Cardiac muscle cell (in vitro differentiated cells and primary cell): ENCODE results near the gene INSL3. TPM values are rescaled to one million over a fixed set of nuclear protein-coding genes. Genes with fewer than 3 reads are reported as not detected.

ENCODE experiments used
- DNase-seq, 2 donors: peaks; one replicate each; pipeline versions ENCODE4 v3.0.0 to v3.0.0-alpha.2; 2010 to 2017; ENCODE audit warnings: low read depth in 1 of 2, low spot score in 1 of 2
- H3K27ac ChIP-seq: fragments of 200-600 bp; sonication (generic); 2 replicates; pipeline ENCODE4 v1.5.1; 2016
- H3K27me3 ChIP-seq: fragments of 200-600 bp; sonication (generic); 2 replicates; pipeline ENCODE4 v1.6.0; 2016; ENCODE audit warnings: control low read depth
- H3K36me3 ChIP-seq: fragments of 200-600 bp; sonication (generic); 2 replicates; pipeline ENCODE4 v1.5.1; 2016; ENCODE audit warnings: control low read depth
- H3K4me1 ChIP-seq: fragments of 200-600 bp; sonication (generic); 2 replicates; pipeline ENCODE4 v1.8.1; 2017; ENCODE audit warnings: low read depth, mild to moderate bottlenecking, mixed run types
- H3K4me3 ChIP-seq: fragments of 200-600 bp; sonication (generic); 2 replicates; pipeline ENCODE4 v1.5.1; 2016; ENCODE audit warnings: mild to moderate bottlenecking
- H3K9me3 ChIP-seq: fragments of 200-600 bp; sonication (generic); 2 replicates; pipeline ENCODE4 v1.5.1; 2017; ENCODE audit warnings: low read depth, mild to moderate bottlenecking, control low read depth
- CTCF ChIP-seq: IDR thresholded peaks from 2 replicates; pipeline ENCODE4 v1.5.1; 2012; ENCODE audit warnings: low read depth, mild to moderate bottlenecking, low read length
- polyA plus RNA-seq: library from polyadenylated mRNA; unstranded; fragments of >200 nt; fragmentation: Nextera tagmentation; extraction: Ambion mirVana; gene quantifications from 2 replicates; pipeline ENCODE4 v1.2.1, GENCODE V29; 2016
- total RNA-seq: library from RNA; depleted of rRNA; stranded (reverse); fragments of >200 nt; gene quantifications from 2 replicates; pipeline ENCODE4 v1.2.3, GENCODE V29; 2016

The INSL3 gene, protein sequence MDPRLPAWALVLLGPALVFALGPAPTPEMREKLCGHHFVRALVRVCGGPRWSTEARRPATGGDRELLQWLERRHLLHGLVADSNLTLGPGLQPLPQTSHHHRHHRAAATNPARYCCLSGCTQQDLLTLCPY
- total RNA-seq (0.25 and 0.63 TPM in 2 replicates), polyA plus RNA-seq (0.47 TPM in 1 of 2 replicates, not detected in the other)

DNA sequence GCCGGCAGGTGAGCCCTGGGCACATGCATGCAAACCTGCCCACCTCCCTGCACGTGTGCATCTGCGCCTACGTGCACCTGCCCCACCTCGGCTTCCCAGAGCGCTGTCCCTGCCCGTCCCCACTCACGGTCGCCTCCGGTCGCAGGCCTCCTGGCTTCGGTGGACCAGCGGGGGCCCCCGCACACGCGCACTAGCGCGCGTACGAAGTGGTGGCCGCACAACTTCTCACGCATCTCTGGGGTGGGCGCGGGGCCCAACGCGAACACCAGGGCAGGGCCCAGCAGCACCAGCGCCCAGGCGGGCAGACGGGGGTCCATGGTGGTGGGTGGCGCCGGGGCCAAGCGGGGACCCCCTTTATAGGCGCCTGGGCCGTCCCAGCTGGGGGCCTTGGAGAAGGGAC lies at the start of gene INSL3:
Gene INSL3, minus strand, starts transcription at position 330 of the 400 bp plus-strand sequence. Its CDS starts 13 bp downstream, at position 317.
- H3K4me3 ChIP-seq: no peak within 1 kb of the TSS
- no peaks in the 10 kb centered on the region for H3K27me3 ChIP-seq
- no peak for TF ChIP-seq CTCF
- H3K27ac ChIP-seq: no peak within 1 kb of the TSS
- DNase-seq: no peak
- H3K9me3 ChIP-seq: no peaks in the 10 kb centered on the region
- H3K36me3 ChIP-seq: no peaks in the 10 kb centered on the region
- no peaks in the 10 kb centered on the region for H3K4me1 ChIP-seq

GRCh38 chr19:17869114-17869608 lies 47.8 kb upstream of the INSL3 start:
- H3K27me3 ChIP-seq: peaks cover 33% of the 10 kb centered on the region

GRCh38 chr19:17868669-17869068 lies 47.4 kb upstream of the INSL3 start:
- Histone ChIP-seq H3K4me1 (no peaks in the 10 kb centered on the region), H3K27me3 (peaks cover 31% of the 10 kb centered on the region), H3K27ac (no peak overlapping the region), H3K36me3 (peaks cover 3% of the 10 kb centered on the region), H3K9me3 (no peaks in the 10 kb centered on the region), H3K4me3 (no peak overlapping the region)
- no peak for TF ChIP-seq CTCF
- DNase-seq: no peak

More at GRCh38 chr19:17869114-17869608, 47.8 kb upstream of the INSL3 start:
- Histone ChIP-seq H3K9me3 (no peaks in the 10 kb centered on the region), H3K4me3 (no peak overlapping the region), H3K27ac (no peak overlapping the region), H3K36me3 (no peaks in the 10 kb centered on the region), H3K4me1 (no peaks in the 10 kb centered on the region)
- no peak for TF ChIP-seq CTCF
- no peak for DNase-seq

DNA sequence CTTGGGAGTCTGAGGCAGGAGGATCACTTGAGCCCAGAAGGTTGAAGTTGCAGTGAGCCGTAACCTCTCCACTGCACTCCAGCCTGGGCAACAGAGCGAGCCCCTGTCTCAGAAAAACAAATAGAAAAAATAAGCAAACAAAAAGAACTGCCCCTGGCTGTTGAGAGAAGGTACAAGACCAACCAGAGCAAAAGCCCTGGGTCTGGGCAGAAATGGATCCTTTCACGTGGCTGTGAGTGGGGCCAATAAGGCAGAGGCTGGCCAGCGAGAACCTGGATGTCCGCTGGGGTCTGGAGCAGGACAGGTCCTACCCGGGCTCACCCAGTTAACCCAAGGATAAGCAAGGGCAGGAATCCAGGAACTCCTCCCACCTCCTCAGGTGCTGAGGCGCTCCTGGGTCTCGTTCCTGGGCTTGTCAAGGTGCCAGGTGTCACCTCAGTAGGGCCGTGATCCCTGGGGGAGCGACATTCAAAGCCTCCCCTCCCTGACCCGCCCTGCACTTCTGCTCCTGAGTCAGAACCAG lies 45.7 kb upstream of the INSL3 start:
- H3K27ac ChIP-seq: no peak overlapping the region
- no peak for DNase-seq

GRCh38 chr19:17866312-17866963 lies 45.1 kb upstream of the INSL3 start:
- DNase-seq: no peak
- no peak for TF ChIP-seq CTCF

More for the DNA sequence above, 45.7 kb upstream of the INSL3 start:
- Histone ChIP-seq H3K36me3 (peaks cover 20% of the 10 kb centered on the region), H3K9me3 (no peaks in the 10 kb centered on the region), H3K4me3 (no peak overlapping the region), H3K27me3 (peaks cover 20% of the 10 kb centered on the region), H3K4me1 (no peaks in the 10 kb centered on the region)
- TF ChIP-seq CTCF: no peak

More at GRCh38 chr19:17866312-17866963, 45.1 kb upstream of the INSL3 start:
- Histone ChIP-seq H3K27me3 (peaks cover 14% of the 10 kb centered on the region), H3K9me3 (no peaks in the 10 kb centered on the region), H3K27ac (no peak overlapping the region), H3K4me3 (no peak overlapping the region), H3K4me1 (peaks cover 1% of the 10 kb centered on the region), H3K36me3 (peaks cover 25% of the 10 kb centered on the region)
